Stimulated activated CD4-positive, alpha-beta T cell treated with anti-CD3 and anti-CD28 coated beads, Interleukin-1b, Interleukin-23, amount 100 ng/mL, for 48 hours (primary cell): ENCODE results near the gene IL21R.
"Not testable (repeated sequence)": the region's sequence is repeated elsewhere in the genome, so short reads cannot be mapped to it uniquely, and the experiment has no call there.

ENCODE experiments used
- DNase-seq: peaks from one replicate; pipeline ENCODE4 v3.0.0-alpha.2; 2020

The IL21R gene

DNA sequence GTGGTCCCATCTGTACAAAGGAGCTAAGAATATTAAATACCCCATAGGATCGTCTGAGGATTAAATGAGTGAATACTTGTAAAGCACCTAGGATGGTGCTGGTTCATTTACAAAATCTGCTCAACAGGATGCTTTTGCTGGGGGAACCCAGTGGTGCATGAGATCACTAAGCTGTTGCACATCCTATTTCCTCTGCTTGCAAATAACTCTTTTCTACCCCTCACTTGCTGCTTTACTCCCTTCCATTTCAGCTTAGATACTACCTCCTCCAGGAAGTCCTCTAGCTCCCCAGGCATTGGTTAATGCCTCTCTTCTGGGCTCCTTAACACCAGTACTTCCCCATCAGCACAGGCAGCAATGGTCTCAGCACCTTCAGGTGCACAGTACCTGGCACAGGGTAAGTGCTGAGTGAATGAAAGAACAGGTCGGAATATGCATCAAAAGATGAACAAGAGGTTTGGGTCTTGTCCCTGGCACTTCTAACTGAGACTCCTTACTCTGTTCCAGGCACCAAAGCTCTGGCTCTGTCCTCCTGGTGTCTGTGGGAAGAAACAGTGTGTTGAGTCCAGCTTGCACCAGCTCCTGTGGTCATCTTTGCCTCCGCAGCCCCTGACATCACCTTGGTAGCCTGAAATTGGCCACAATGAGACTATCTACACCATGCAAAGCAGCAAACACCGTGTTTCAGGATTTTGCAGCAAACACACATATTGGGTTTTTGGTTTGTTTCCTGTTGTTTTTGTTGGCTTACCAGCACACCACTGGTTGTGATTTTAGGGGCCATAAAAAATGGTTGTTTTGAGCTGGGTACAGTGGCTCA is 24.1 kb upstream of the IL21R start:
- DNase-seq = no peak

DNA sequence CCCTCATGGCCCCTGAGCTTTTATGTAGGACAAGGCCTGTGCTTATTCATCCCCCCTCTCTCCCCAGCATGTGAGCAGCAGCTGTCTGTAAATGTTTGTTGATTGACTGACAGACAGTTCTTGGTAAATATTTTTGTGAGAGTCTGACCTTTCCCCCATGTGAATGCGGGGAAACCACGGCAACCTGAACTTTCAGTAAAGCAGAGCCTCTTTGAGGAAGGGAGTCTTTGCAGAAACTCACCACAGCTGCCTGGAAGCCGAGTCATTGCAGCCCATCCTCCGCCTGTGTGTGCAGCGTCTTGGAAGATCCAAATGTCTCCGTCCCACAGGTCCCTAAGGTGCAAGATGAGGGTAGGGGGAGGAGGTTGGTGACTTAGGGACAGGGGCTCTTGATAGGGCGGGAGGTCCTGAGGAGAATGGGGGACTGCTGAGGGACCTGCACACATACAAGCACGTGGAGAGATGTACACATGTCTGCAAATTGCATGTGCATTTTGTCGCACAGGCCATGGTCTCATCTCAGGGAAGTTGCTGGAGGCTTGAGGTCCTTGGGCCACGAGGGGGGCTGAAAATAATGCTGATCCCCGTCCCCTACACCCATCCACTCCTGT is 23.0 kb upstream of the IL21R start:
- peak; percentile 73 for DNase-seq

DNA sequence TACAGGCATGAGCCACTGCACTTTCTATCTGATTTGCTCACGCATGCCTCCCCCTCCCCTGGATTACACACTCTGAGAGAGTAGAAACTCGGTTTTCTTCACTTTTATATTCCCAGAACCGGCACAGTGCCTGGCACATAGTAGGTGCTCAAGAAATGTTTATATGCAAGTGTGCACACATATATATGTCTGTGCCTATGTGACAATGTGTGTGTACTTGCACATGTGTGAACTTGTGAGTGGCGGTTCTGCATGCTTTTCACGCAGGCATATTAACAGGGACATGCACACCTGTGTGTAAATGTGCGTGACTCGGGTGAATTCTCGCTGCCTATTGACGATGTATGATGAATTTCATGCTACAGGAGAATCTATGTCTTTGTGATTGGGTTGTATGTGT is 22.1 kb upstream of the IL21R start:
- no peak for DNase-seq

DNA sequence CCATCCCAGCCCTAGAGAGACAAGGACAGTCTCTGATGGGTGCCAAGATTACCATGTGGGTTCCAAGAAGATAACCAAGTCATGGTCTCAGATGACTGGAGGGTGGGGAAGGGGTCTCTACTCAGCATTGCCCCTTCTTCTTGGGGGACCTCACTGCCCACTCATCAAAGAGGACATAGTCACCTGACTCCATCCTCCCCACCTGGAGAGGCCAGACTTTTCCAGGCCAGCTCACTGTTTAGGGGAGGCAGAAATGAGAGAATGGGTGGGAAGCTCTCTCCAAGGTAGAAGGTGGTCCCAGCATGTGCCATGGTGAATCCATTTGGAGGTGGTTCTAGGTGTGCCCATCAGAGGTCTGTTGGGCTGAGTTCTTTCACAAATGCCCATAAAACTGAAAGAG is 20.7 kb upstream of the IL21R start:
- no peak for DNase-seq

DNA sequence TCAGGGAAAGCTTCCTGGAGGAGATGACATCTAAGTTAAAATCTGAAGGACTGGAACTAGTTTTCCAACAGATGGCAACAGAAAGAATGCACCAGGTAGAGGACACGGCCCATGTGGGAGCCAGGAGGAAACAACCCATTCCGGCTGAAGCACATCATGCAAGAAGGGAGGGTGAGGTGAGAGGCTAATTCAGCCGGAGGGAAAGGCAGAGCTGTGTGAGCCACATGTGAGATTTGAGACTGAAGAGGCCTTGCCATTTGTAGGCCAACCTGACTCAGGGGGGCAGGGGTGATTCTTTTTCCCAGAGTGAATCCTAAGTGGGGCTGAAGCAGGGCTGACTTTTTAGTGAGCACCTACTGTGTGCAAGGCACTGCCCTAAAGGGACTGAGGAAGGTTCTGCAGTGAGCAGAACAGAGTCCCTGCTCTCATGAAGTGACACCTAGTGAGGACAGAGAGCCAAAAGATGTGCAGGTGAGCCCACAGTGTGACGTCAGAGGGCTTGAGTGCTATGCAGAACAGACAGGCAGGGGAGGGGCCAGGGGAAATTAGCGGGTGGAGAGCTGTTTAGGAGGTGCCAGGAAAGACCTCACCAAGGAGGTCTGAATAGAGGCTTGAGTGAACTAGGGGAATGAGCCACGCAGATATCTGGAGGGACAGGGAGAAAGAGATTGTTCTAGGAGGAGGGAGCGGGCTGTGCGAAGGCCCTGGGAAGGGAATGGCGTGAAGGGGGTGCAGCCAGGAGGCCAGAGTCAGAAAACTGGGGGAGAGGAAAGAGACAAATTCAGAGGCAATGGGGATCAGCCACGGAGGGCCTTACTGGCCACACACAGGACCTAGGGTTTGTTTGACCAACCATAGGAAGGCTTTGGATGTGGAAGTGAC is 19.8 kb upstream of the IL21R start:
- DNase-seq = no peak

GRCh38 chr16:27383556-27384243 is 18.3 kb upstream of the IL21R start:
- no peak for DNase-seq

DNA sequence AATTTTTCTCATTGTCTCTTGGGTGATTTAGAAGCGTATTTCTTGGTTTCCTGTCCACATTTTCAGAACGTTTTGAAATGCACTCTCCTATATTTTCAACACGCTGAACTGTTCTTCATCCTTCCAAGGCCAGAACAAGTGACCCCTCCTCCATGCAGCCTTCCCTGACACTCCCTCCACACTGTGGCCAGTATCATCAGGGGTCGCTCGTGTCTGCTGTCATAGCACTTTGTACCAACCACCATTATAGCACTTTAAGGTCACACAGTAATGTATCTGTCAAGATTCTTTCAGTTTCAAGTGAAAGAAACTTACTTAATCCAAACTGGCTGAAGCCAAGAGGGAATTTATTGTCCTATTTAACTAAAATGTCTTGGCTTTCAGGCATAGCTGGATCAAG is 17.5 kb upstream of the IL21R start:
- DNase-seq = no peak

DNA sequence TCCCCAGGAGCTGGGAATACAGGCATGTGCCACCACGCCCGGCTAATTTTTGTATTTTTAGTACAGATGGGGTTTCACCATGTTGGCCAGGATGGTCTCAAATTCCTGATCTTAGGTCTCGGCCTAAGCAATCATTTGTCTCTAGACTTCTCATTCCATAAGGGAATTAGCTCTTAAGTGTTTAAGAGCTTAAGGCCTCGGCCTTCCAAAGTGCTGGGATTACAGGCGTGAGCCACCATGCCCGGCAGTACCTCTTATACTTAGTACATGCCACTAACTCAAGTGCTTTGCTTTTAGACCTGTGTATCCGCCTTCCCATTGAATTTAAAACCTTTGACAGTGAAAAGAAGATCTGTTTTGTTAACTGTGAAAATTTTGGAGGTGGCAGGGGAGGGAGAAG is 16.6 kb upstream of the IL21R start:
- DNase-seq = no peak

- DNase-seq = no peak
These were observed 15.3 kb upstream of the IL21R start for GRCh38 chr16:27386674-27387073.

- no peak for DNase-seq
These were observed 14.2 kb upstream of the IL21R start for GRCh38 chr16:27387724-27388123.

DNA sequence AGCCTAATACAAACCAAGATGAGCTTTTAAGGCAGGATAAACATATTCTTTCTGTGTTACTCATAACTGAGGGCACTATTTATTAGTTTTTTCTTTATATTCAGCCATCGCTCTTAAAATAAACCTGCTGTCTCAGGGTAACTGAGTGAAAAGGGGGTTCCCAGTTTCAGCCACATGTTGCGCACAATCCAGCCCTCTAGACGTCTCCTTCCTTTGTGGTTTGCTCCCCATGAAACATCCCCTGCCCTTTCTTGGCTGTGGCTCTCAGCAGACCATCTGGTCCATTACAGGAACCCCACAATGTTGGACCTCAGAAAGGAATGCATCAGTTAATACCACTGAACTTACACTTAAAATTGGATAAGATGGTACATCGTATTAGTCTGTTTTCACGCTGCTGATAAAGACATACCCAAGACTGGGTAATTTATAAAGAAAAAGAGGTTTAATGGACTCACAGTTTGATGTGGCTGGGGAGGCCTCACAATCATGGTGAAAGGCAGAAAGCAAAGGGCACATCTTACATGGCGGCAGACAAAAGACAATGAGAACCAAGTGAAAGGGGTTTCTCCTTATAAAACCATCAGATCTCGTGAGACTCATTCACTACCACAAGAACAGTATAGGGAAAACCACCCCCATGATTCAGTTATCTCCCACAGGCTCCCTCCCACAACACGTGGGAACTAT is 12.6 kb upstream of the IL21R start:
- DNase-seq = no peak

- DNase-seq = no peak
These were observed 11.8 kb upstream of the IL21R start for GRCh38 chr16:27390151-27390550.

DNA sequence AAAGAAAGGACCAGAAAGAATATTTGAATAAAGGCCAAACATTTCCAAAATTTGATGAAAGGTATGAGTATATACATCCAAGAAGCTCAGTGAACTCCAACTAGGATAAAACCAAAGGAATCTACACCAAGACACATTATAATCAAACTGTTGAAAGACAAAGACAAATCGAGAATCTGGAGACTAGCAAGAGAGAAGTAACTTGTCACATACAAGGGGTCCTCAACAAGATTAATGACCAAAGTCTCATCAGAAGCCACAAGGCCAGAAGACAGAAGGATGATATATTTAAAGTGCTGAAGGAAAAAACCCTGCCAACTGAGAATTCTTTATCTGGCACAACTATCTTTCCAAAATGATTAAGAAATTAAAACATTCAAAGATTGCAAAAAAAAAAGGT is 9.3 kb upstream of the IL21R start:
- DNase-seq = no peak

- DNase-seq = no peak
These were observed 7.5 kb upstream of the IL21R start for GRCh38 chr16:27394516-27394915.

DNA sequence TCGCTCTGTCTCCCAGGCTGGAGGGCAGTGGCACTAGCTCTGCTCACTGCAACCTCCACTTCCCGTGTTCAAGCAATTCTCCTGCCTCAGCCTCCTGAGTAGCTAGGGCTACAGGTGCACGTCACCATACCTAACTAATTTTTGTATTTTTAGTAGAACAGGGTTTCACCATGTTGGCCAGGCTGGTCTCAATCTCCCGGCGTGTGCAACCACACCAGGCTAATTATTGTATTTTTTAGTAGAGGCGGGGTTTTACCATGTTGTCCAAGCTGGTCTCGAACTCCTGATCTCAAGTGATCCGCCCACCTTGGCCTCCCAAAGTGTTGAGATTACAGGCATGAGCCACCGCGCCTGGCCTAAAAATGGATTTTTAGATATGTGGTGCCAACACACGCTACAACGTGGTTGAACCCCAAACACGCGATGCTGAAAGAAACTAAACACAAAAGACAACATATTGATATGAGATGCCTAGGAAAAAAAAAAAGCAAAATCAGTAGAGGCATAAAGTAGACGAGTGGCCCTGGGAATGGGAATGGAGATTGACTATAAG is 3.6 kb upstream of the IL21R start:
- DNase-seq = not testable (repeated sequence)

- DNase-seq = no peak
These were observed 2.8 kb upstream of the IL21R start for GRCh38 chr16:27398894-27399853.

- DNase-seq = no peak
These were observed 2.0 kb upstream of the IL21R start for GRCh38 chr16:27399969-27400368.

- DNase-seq = no peak
These were observed 988 bp upstream of the IL21R start for GRCh38 chr16:27400751-27401620.

- no peak for DNase-seq
These were observed 592 bp downstream of the IL21R start for GRCh38 chr16:27402569-27402963.
